Uterus (tissue), 4 donors: ENCODE measurements around the gene GJC2. TPM values are rescaled to one million over a fixed set of nuclear protein-coding genes. Genes with fewer than 3 reads are reported as not detected.

Source experiments
- DNase-seq, 2 donors: peaks; one replicate each; pipeline ENCODE4 v3.0.0-alpha.2; 2019 to 2020
- H3K27ac ChIP-seq, 2 donors: fragments of 200-600 bp; sonication (generic); 1 replicate in 1 of 2; 2 replicates in 1 of 2; pipeline ENCODE4 v1.5.1; 2016 to 2018
- H3K27me3 ChIP-seq, 2 donors: fragments of 200-600 bp; sonication (generic); one replicate each; pipeline ENCODE4 v1.5.1; 2018 to 2019; ENCODE audit warnings: control low read depth in 1 of 2
- H3K36me3 ChIP-seq, 2 donors: fragments of 200-600 bp; sonication (generic); one replicate each; pipeline ENCODE4 v1.5.1; 2019; ENCODE audit warnings: control low read depth in 1 of 2
- H3K4me1 ChIP-seq, 2 donors: fragments of 200-600 bp; sonication (generic); one replicate each; pipeline ENCODE4 v1.5.1; 2018 to 2019; ENCODE audit warnings: control low read depth in 1 of 2
- H3K4me3 ChIP-seq, 2 donors: fragments of 200-600 bp; sonication (generic); 1 replicate in 1 of 2; 2 replicates in 1 of 2; pipeline ENCODE4 v1.5.1; 2018 to 2019; ENCODE audit warnings: mild to moderate bottlenecking in 1 of 2
- H3K9me3 ChIP-seq, 2 donors: fragments of 200-600 bp; sonication (generic); one replicate each; pipeline ENCODE4 v1.5.1; 2019; ENCODE audit warnings: control low read depth in 1 of 2
- CTCF ChIP-seq, 4 experiments: fragments of 200-600 bp in 2 of 4; fragments of 450-650 bp in 2 of 4; sonication (generic) in 2 of 4; IDR thresholded peaks; one replicate each; pipeline ENCODE4 v1.5.1; 2016 to 2019; ENCODE audit warnings: antibody characterized with exemption in 4 of 4, mild to moderate bottlenecking in 2 of 4, moderate library complexity in 1 of 4
- POLR2A ChIP-seq, 2 donors: fragments of 450-650 bp; IDR thresholded peaks; one replicate each; pipeline ENCODE4 v1.6.1; 2016; ENCODE audit warnings: antibody characterized with exemption in 2 of 2, mild to moderate bottlenecking in 1 of 2, moderate library complexity in 1 of 2
- intact Hi-C: fragments of 100-400 bp; cut with DNase I; formaldehyde crosslinking; loops from one replicate; pipeline ENCODE4 v1.15.1; 2023; ENCODE audit warnings: low total_unique reads
- total RNA-seq, 4 donors: library from RNA; depleted of rRNA in 3 of 4; stranded (reverse); fragments of >200 nt in 3 of 4; gene quantifications; one replicate each; pipeline versions ENCODE4 v1.1.0 to v1.2.4, GENCODE V29; 2014 to 2023
- donor health status: DM: yes; HTN: yes; CAD: no.

The GJC2 gene
- total RNA-seq, 4 donors from 2014 or later: 2.6 to 25.8 (median 10.7) TPM

DNA sequence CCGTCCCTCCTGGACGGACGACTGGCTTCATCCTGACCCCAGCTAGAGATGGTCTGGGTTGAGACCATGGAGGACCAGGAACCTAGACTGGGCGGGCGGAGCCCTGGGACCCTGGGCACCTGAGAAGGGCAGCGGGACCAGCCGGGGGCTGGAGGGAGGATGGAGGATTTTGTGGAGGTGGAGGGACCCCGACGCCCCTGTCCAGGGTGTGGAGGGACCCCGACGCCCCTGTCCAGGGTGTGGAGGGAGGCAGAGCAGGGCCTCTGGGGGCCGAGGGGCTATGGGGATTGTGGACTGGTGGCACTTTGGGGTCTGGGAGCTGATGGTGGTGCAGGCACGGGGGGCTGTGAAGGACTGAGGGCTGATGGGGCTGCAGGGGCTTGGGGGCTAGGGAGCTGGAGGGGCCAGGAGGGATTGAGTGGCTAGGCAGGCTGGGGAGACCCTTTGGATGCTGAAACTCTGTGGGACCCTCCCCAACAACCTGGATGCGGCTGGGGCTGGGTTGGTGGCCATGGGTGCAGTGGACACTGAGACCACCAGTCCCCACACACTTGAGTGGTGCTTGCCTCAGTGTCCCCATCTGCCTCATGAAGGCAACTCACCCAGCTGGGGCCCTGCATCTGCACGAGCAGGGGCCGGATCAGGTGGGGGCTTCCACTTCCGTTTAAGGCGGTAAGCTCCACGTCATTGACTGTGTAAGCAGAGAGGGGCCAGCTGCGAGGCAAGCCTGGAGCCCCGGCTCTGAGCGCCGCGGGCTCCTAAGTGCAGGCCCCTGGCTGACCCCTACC is 7.4 kb downstream of the GJC2 start:
- no peak overlapping the region for H3K4me3 ChIP-seq
- no peak overlapping the region for H3K27ac ChIP-seq
- intact Hi-C loops: no loop called here
- no peaks in the 10 kb centered on the region for H3K4me1 ChIP-seq
- H3K27me3 ChIP-seq: no peaks in the 10 kb centered on the region
- no peaks in the 10 kb centered on the region for H3K36me3 ChIP-seq
- no peak for DNase-seq
- no peaks in the 10 kb centered on the region for H3K9me3 ChIP-seq
- TF ChIP-seq CTCF (IDR thresholded peaks at IDR 0.05): no peak

GRCh38 chr1:228157729-228158126 is 8.0 kb downstream of the GJC2 start:
- DNase-seq: no peak
- H3K4me1 ChIP-seq: no peaks in the 10 kb centered on the region
- H3K27ac ChIP-seq: no peak overlapping the region
- no peaks in the 10 kb centered on the region for H3K36me3 ChIP-seq
- intact Hi-C loops: no loop called here
- no peak overlapping the region for H3K4me3 ChIP-seq
- TF ChIP-seq POLR2A (IDR thresholded peaks at IDR 0.05): no peak
- TF ChIP-seq CTCF (IDR thresholded peaks at IDR 0.05): no peak
- no peaks in the 10 kb centered on the region for H3K27me3 ChIP-seq
- H3K9me3 ChIP-seq: no peaks in the 10 kb centered on the region

DNA sequence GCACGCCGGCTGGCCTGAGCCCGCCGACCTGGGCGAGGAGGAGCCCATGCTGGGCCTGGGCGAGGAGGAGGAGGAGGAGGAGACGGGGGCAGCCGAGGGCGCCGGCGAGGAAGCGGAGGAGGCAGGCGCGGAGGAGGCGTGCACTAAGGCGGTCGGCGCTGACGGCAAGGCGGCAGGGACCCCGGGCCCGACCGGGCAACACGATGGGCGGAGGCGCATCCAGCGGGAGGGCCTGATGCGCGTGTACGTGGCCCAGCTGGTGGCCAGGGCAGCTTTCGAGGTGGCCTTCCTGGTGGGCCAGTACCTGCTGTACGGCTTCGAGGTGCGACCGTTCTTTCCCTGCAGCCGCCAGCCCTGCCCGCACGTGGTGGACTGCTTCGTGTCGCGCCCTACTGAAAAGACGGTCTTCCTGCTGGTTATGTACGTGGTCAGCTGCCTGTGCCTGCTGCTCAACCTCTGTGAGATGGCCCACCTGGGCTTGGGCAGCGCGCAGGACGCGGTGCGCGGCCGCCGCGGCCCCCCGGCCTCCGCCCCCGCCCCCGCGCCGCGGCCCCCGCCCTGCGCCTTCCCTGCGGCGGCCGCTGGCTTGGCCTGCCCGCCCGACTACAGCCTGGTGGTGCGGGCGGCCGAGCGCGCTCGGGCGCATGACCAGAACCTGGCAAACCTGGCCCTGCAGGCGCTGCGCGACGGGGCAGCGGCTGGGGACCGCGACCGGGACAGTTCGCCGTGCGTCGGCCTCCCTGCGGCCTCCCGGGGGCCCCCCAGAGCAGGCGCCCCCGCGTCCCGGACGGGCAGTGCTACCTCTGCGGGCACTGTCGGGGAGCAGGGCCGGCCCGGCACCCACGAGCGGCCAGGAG is 8.6 kb downstream of the GJC2 start:
- Histone ChIP-seq H3K4me3 (no peak overlapping the region), H3K9me3 (no peaks in the 10 kb centered on the region), H3K36me3 (no peaks in the 10 kb centered on the region), H3K27me3 (no peaks in the 10 kb centered on the region), H3K4me1 (peaks cover 0 to 4% of the 10 kb centered on the region in 2 donors), H3K27ac (no peak overlapping the region)
- intact Hi-C loops: no loop called here
- DNase-seq: no peak
- TF ChIP-seq POLR2A (IDR thresholded peaks at IDR 0.05) (no peak), CTCF (IDR thresholded peaks at IDR 0.05) (no peak)

DNA sequence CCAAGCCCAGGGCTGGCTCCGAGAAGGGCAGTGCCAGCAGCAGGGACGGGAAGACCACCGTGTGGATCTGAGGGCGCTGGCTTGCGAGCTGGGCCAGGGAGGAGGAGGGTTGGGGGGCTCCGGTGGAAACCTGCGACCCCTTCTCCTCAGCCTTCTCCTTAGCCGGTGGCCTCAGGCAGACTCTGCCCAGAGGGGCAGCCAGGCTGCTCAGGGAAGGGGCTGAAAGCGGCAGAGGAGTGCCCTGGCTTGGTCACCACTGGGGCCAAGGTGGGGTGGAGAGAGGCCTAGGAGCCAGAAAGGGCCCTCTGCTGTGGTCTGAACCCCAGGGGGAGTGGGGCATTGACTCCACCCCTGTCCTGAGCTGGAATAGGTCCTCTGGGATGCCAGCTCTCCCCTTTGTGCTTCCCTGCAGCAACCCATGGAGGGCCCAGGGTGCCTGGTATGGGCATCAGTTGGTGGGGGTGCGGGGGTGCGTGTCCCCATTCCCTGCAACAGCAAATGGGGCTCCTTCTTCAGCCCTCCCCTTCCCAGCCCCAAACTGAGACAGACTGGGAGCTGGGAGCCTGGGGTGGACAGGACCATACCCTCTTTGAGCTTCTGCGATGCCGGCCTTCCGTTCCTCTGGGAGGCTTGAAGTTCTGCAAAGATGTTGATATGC is 9.4 kb downstream of the GJC2 start:
- no peak for DNase-seq
- TF ChIP-seq POLR2A (IDR thresholded peaks at IDR 0.05) (no peak), CTCF (IDR thresholded peaks at IDR 0.05) (no peak)
- H3K4me1 ChIP-seq: peaks cover 0 to 5% of the 10 kb centered on the region in 2 donors
- intact Hi-C loops: no loop called here
- H3K27me3 ChIP-seq: no peaks in the 10 kb centered on the region
- H3K36me3 ChIP-seq: no peaks in the 10 kb centered on the region
- H3K4me3 ChIP-seq: no peak overlapping the region
- H3K27ac ChIP-seq: no peak overlapping the region
- no peaks in the 10 kb centered on the region for H3K9me3 ChIP-seq
